Activated naive CD8-positive, alpha-beta T cell treated with anti-CD3 and anti-CD28 coated beads, Interleukin-2, amount 50 U/mL, for 24 hours (primary cell): ENCODE measurements around the gene SHISAL2A.

Experiments
- ATAC-seq: fragments of 150-1000 bp; cut with Tn5 transposase; one replicate; pipeline ENCODE4 v1.10.0; 2021
- DNase-seq: peaks from one replicate; pipeline ENCODE4 v3.0.0; 2021
- H3K27ac Mint-ChIP-seq: one replicate; pipeline ENCODE4 v1.8.0; 2021; ENCODE audit warnings: mild to moderate bottlenecking, mixed read lengths
- H3K27me3 Mint-ChIP-seq: one replicate; pipeline ENCODE4 v1.8.0; 2021; ENCODE audit warnings: mixed read lengths
- H3K36me3 Mint-ChIP-seq: one replicate; pipeline ENCODE4 v1.8.0; 2021; ENCODE audit warnings: low read depth, mixed read lengths
- H3K4me1 Mint-ChIP-seq: one replicate; pipeline ENCODE4 v1.8.0; 2021; ENCODE audit warnings: mixed read lengths
- H3K4me3 Mint-ChIP-seq: one replicate; pipeline ENCODE4 v1.8.0; 2021; ENCODE audit warnings: mild to moderate bottlenecking, moderate library complexity, mixed read lengths
- H3K9me3 Mint-ChIP-seq: one replicate; pipeline ENCODE4 v1.8.0; 2021; ENCODE audit warnings: mixed read lengths

Gene SHISAL2A

DNA sequence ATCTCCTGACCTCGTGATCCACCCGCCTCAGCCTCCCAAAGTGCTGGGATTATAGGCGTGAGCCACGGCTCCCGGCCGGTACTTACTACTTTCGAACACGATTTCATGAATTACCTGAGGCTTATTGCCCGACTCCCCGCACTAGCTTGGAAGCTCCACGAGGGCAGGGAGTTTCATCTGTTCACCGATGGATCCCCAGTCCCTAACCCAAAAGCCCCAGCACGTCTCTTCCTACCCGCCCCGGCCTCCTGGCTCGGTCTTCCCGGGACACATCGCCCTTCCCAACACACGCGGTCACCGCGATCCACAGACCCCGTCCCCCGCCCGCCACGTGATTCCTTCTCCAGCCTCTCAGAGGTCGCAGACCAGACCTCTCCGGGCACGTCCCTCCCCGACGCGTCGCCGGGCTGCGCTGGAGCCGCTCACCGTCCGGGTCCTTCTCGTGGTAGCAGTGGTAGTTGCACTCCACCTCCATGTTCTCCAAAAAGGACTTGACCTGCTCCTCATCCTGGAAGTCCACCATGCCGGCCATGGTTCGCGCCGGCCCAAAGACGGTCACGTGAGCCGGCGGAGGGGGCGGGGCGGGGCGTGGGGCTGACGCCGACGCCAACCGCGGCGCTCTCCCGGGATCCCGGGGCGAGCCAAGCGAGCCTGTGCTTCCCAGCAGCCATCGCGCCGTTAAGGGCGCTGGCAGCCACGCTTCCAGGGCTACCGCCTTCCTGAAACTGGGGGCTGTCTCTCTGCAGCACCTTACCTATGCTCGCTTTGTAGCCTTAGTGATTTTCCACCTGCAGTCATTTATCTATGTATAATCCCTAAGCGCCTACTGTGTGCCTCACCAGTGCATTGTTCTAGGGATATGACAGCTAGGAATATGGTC lies 65.1 kb downstream of the SHISAL2A start, which contains the start of gene COA7:
TSS of gene COA7 (minus strand) at position 553 of the 880 bp plus-strand sequence. CDS start at position 532, 21 bp downstream.
- H3K36me3 Mint-ChIP-seq = peaks cover 17% of the 10 kb centered on the region
- H3K27me3 Mint-ChIP-seq = peaks cover 2% of the 10 kb centered on the region

DNA sequence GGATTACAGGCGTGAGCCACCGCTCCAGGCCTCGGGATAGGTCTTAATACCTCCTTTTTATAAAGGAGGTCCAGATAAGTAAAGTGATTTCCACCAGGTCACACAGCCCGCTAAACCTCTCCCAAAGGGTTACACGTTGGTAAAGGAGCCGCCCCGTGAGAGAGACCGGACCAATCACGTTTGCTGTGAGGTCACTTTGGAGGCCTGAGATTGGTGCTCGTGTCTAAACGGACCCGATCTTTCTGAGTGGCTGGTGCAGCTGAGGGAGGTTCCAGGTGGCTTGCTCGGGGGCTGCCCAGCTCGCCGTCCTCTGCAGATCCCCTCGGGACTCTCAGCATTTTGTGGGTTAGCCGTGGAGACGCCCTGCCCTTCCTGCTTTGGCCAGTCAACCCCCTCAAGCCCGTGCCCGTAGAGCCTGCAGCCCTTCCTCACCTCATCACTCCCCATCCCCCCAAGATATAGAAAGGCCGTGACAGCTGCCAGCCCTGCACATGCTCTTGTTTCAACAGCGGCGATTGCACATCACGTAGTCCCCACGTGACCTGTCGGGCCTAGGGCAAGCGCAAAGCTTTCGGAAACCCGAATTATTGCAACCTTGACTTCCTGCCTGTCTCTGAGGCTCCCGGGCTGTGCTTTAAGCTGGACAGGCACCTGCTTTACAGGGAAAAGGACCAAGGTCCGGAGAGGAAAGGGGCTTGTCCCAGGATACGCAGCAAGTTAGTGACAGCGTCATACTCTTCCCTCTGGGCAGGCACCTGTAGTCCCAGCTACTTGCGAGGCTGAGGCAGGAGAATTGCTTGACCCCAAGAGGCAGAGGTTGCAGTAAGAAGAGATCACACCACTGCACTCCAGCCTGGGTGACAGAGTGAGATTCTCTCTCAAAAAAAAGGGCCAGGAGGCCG lies 70.2 kb downstream of the SHISAL2A start:
- H3K36me3 Mint-ChIP-seq = no peaks in the 10 kb centered on the region
- H3K27me3 Mint-ChIP-seq = peaks cover 2% of the 10 kb centered on the region
- peak overlapping the region; percentile 94 for H3K27ac Mint-ChIP-seq
- no peaks in the 10 kb centered on the region for H3K9me3 Mint-ChIP-seq
- DNase-seq (peak; percentile 78), ATAC-seq (peak; percentile 93)
- H3K4me3 Mint-ChIP-seq = peak overlapping the region; percentile 86
- peaks cover 25% of the 10 kb centered on the region for H3K4me1 Mint-ChIP-seq

More for the DNA sequence above, 65.1 kb downstream of the SHISAL2A start, which contains the start of gene COA7:
- DNase-seq (peak; percentile 83), ATAC-seq (peak; percentile 63)
- no peaks in the 10 kb centered on the region for H3K9me3 Mint-ChIP-seq
- H3K4me1 Mint-ChIP-seq = peaks cover 42% of the 10 kb centered on the region
- peak within 1 kb of the TSS; percentile 93 for H3K4me3 Mint-ChIP-seq
- peak within 1 kb of the TSS; percentile 94 for H3K27ac Mint-ChIP-seq

DNA sequence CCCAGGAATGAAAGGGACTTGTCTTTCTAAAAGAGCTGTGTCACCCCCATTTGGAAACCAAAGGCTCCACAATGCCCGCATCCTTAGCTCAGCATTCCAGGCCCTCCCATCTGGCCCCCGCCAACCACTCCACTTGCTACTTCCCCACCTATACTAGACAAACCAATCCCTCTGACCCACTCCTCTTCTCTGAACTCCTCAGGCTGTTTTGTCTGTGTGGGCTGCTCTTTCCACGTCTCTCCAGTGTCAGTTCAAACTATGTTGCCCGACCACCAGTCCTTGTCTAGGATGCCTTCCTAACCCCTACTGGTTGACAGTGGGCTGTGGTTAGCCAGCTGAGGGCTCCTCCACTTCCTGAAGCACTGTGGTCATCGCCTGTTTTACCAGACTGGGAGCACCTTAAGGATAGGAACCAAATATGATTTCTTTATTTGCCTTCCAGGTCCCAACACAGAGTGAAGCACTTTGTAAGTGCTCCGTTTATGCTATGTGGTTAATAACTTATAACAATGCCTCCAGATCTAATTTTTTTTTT lies 73.2 kb downstream of the SHISAL2A start:
- Mint-ChIP-seq H3K9me3 (no peaks in the 10 kb centered on the region), H3K36me3 (no peaks in the 10 kb centered on the region), H3K27me3 (peaks cover 1% of the 10 kb centered on the region), H3K27ac (no peak overlapping the region), H3K4me1 (peaks cover 18% of the 10 kb centered on the region), H3K4me3 (no peak overlapping the region)
- ATAC-seq (no peak), DNase-seq (no peak)
